PFSK-1 (cell line): ENCODE data around the gene GCH1.

Experiments
- FOXP2 ChIP-seq: optimal IDR thresholded peaks from 2 replicates; pipeline ENCODE3; 2011; ENCODE audit warnings: borderline replicate concordance, control low read depth, inconsistent platforms; ENCODE audit not compliant: insufficient read depth; ENCODE audit errors: extremely low read length, extremely low read depth
- POLR2AphosphoS5 ChIP-seq: IDR thresholded peaks from 2 replicates; pipeline ENCODE4 v1.6.1; 2012; ENCODE audit warnings: low read depth, mild to moderate bottlenecking, control low read depth, low read length, moderate library complexity
- SIN3A ChIP-seq: IDR thresholded peaks from 2 replicates; pipeline ENCODE4 v1.6.1; 2012; ENCODE audit warnings: mild to moderate bottlenecking, low read length, moderate library complexity, borderline replicate concordance; ENCODE audit not compliant: insufficient read depth
- TAF1 ChIP-seq: IDR thresholded peaks from 2 replicates; pipeline ENCODE4 v1.6.1; 2012; ENCODE audit warnings: low read length, control low read depth, borderline replicate concordance; ENCODE audit not compliant: insufficient read depth
- TF ChIP-seq, protein P1 (sequence below), 2 experiments: IDR thresholded peaks; 2 replicates each; pipeline versions ENCODE4 v1.6.1 to v1.8.0; 2011 to 2012; ENCODE audit warnings: low read depth in 2 of 2, low read length in 2 of 2, control low read depth in 1 of 2, inconsistent platforms in 1 of 2, mild to moderate bottlenecking in 1 of 2, moderate library complexity in 1 of 2; ENCODE audit not compliant: insufficient read depth in 1 of 2

DNA sequence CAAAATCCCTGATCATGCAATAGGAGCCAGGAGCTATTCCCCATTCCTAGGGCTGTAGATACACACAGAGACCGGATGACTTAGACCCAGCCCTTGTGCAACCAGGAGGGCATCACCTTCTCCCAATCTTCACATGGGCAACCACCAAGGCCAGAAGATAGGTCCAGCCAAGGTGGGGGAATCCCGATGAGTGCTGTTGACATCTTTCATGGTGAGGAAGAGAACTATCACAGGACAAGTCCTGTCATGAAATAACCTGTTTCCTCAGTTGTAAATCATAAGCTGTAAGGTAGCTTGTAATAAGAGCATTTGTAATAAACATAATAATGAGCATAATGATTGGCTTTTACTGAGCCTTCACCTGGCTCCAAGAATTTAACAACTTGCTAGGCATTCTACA is 89.5 kb downstream of the GCH1 start:
- TF ChIP-seq, protein P1, sequence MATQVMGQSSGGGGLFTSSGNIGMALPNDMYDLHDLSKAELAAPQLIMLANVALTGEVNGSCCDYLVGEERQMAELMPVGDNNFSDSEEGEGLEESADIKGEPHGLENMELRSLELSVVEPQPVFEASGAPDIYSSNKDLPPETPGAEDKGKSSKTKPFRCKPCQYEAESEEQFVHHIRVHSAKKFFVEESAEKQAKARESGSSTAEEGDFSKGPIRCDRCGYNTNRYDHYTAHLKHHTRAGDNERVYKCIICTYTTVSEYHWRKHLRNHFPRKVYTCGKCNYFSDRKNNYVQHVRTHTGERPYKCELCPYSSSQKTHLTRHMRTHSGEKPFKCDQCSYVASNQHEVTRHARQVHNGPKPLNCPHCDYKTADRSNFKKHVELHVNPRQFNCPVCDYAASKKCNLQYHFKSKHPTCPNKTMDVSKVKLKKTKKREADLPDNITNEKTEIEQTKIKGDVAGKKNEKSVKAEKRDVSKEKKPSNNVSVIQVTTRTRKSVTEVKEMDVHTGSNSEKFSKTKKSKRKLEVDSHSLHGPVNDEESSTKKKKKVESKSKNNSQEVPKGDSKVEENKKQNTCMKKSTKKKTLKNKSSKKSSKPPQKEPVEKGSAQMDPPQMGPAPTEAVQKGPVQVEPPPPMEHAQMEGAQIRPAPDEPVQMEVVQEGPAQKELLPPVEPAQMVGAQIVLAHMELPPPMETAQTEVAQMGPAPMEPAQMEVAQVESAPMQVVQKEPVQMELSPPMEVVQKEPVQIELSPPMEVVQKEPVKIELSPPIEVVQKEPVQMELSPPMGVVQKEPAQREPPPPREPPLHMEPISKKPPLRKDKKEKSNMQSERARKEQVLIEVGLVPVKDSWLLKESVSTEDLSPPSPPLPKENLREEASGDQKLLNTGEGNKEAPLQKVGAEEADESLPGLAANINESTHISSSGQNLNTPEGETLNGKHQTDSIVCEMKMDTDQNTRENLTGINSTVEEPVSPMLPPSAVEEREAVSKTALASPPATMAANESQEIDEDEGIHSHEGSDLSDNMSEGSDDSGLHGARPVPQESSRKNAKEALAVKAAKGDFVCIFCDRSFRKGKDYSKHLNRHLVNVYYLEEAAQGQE (IDR thresholded peaks at IDR 0.05; ENCODE audit: insufficient read depth in 1 of 2, low read depth in 2 of 2, low read length in 2 of 2): no peak
- TF ChIP-seq POLR2AphosphoS5 (no peak), TAF1 (no peak), SIN3A (no peak), FOXP2 (no peak)
